Activated CD8-positive, alpha-beta T cell treated with anti-CD3 and anti-CD28 coated beads for 36 hours (primary cell): ENCODE results near the gene CMIP. TPM values are rescaled to one million over a fixed set of nuclear protein-coding genes. Genes with fewer than 3 reads are reported as not detected.

Source experiments
- ATAC-seq: fragments of 200-7000 bp; cut with Tn5 transposase; one replicate; pipeline ENCODE4 v1.10.0; 2021; ENCODE audit warnings: mild to moderate bottlenecking, moderate library complexity
- CTCF ChIA-PET: fragments of 350-600 bp; sonication (Branson Sonifier 250); formaldehyde crosslinking; loops from one replicate; lab custom pipeline; 2021; ENCODE audit warnings: antibody characterized with exemption; lab: Charles Lee
- POLR2A ChIA-PET: fragments of 350-600 bp; sonication (Branson Sonifier 250); formaldehyde crosslinking; loops from one replicate; lab custom pipeline; 2021; ENCODE audit warnings: antibody characterized with exemption; lab: Charles Lee
- DNase-seq: peaks from one replicate; pipeline ENCODE4 v3.0.0-alpha.2; 2020
- H3K27ac Mint-ChIP-seq: one replicate; pipeline ENCODE4 v1.8.0; 2021; ENCODE audit warnings: mild to moderate bottlenecking, mixed read lengths
- H3K27me3 Mint-ChIP-seq: one replicate; pipeline ENCODE4 v1.8.0; 2021; ENCODE audit warnings: mixed read lengths
- H3K36me3 Mint-ChIP-seq: one replicate; pipeline ENCODE4 v1.8.0; 2021; ENCODE audit warnings: low read depth, mixed read lengths
- H3K4me1 Mint-ChIP-seq: one replicate; pipeline ENCODE4 v1.8.0; 2021; ENCODE audit warnings: low read depth, mixed read lengths
- H3K4me3 Mint-ChIP-seq: one replicate; pipeline ENCODE4 v1.8.0; 2021; ENCODE audit warnings: mild to moderate bottlenecking, moderate library complexity, mixed read lengths
- H3K9me3 Mint-ChIP-seq: one replicate; pipeline ENCODE4 v1.8.0; 2021; ENCODE audit warnings: mixed read lengths
- intact Hi-C: fragments of 100-400 bp; cut with micrococcal nuclease; formaldehyde crosslinking; loops from one replicate; pipeline ENCODE4 v1.10.0; 2022
- total RNA-seq, 2 experiments: library from RNA; stranded (reverse); gene quantifications; one replicate each; pipeline ENCODE4 v1.2.3, GENCODE V29; 2021
- TF ChIP-seq, protein P1 (sequence below): fragments of 200-600 bp; IDR thresholded peaks from one replicate; pipeline ENCODE4 v1.8.0; 2022; ENCODE audit warnings: antibody characterized with exemption, mild to moderate bottlenecking

The CMIP gene
- total RNA-seq, 2 experiments from 2014 or later: 37.6 to 38.5 TPM

DNA sequence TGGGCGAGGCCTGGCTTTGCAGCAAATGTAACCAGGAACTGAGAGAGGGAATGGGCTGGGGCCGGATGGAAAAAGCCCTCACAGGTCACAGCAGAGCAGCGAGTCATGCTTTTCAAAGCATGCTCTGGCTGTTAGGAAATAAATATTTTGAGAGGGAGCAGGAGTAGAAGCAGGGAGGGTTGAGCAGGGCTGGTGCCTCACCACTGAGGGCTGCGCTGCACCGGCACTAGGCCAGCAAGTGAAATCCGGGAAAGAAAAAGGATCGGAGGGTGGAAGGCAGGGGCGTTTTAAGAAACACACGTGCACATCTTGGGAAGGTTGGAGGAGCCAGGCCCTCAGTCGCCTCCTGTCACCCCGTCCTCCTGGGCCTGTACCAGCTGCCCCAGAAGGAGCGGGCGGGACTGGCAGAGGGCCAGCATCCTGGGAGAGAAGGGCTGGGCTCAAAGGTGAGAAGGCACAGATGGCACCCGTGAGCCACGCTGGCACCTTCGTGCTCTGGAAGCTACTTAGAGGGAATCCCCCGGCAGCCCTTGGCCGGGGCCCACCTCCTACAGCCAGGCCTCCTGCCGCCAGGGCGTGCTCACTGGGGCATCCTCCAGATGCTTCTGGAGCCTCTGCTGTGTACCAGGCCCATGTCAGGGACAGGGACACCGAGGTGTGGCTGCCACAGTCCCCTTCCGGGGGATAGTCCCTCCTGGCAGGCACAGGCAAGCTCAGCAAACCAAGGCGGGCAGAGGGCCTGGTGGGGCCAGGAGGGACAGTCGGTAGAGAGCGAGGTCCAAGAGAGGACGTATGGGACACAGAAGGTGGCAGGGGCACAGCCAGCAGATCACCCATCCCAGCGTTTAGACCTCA is 263.0 kb downstream of the CMIP start:
- no peak for ATAC-seq
- H3K27me3 Mint-ChIP-seq: no peaks in the 10 kb centered on the region
- no peak for DNase-seq
- H3K4me3 Mint-ChIP-seq: no peak overlapping the region
- intact Hi-C loops: no loop called here
- TF ChIP-seq, protein P1, sequence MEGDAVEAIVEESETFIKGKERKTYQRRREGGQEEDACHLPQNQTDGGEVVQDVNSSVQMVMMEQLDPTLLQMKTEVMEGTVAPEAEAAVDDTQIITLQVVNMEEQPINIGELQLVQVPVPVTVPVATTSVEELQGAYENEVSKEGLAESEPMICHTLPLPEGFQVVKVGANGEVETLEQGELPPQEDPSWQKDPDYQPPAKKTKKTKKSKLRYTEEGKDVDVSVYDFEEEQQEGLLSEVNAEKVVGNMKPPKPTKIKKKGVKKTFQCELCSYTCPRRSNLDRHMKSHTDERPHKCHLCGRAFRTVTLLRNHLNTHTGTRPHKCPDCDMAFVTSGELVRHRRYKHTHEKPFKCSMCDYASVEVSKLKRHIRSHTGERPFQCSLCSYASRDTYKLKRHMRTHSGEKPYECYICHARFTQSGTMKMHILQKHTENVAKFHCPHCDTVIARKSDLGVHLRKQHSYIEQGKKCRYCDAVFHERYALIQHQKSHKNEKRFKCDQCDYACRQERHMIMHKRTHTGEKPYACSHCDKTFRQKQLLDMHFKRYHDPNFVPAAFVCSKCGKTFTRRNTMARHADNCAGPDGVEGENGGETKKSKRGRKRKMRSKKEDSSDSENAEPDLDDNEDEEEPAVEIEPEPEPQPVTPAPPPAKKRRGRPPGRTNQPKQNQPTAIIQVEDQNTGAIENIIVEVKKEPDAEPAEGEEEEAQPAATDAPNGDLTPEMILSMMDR: no peak
- H3K9me3 Mint-ChIP-seq: no peaks in the 10 kb centered on the region
- CTCF ChIA-PET: interaction anchor here (1.2 kb wide), 1 partner anchor 10 kb away, joined by 3 read pairs; no protein-coding TSS in a partner anchor
- POLR2A ChIA-PET: no interaction called here
- H3K4me1 Mint-ChIP-seq: peaks cover 2% of the 10 kb centered on the region
- H3K36me3 Mint-ChIP-seq: peaks cover 13% of the 10 kb centered on the region
- H3K27ac Mint-ChIP-seq: peak overlapping the region; percentile 40

DNA sequence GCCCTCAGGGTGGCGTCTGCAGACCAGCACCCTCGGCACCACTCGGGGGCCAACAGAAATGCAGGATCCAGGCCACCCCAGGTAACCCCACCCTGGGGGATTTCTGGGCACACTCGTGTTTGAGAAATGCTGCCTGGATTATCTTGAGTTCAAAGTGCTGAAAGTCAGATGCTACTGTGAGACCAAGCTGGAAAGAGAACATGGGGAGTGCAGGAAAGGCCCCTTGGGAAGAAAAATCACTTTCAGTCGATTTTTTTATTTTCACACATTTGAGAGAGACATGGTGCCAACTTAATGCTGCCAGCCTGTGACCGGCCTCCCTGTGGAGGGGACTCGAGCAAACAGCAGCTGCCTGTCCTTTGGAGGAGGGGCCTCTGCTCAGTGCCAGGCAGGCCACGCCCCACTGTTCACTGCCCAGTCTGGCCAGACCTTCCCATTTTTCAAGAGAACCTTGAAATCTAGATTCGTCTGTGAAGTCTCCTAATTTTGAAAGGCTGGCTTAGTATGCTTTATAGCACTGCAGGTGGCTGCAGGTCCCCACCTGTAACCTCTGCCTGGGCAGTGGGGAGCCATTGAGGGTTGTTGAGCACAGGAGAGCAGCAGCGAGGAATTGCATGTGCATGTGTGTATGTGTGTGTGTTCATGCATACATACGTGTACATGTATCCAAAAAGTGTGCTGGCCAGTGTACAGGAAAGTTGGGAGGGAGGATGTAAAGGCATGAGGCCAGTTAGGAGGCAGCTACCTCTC is 263.8 kb downstream of the CMIP start:
- CTCF ChIA-PET: no interaction called here
- no peak for ATAC-seq
- POLR2A ChIA-PET: no interaction called here
- Mint-ChIP-seq H3K27ac (no peak overlapping the region), H3K4me1 (peaks cover under 1% of the 10 kb centered on the region), H3K9me3 (no peaks in the 10 kb centered on the region), H3K27me3 (no peaks in the 10 kb centered on the region), H3K36me3 (peaks cover 11% of the 10 kb centered on the region), H3K4me3 (no peak overlapping the region)
- DNase-seq: no peak
- intact Hi-C loops: no loop called here
- TF ChIP-seq, protein P1: no peak

DNA sequence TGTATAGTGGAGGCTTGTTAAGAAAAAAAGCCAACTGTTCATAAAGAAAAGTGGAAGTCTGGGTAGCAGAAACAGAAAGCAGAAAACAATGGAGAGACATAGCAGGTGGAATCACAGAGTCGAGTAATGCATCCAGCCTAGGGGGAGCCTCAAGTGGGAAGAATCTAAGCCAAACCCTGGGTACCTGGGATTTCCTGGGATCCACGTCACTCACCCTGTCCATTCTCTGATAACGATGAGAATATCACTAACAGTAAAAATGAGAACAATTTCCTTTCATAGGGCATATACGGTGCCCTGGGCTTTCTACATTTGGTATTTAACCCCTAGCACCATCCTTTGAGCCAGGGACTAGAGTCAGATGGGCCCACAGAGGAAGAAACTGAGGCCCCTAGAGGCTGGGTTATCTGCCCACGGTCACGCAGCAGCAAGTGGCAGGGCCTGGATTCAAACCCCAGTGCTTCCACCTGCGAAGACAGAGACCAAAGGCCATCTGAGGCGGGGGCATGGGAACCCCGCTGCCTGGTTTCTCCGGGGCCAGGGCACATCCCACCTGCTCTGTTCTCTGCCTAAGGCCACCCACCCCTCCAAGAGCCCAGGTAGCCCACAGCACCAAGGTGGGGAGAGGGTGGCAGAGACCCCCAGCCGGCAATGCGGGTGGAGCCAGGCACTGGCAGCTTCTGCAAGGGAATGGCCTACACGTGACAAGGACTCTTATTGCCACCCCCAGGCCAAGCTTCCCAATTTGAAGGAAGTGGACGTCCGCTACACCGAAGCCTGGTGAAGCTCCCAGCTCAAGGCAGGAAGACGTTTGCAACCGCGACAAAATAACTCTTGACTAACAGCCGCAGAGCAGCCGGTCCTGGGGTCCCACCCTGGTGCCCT is 264.6 kb downstream of the CMIP start:
- DNase-seq (no peak), ATAC-seq (no peak)
- TF ChIP-seq, protein P1: no peak
- ChIA-PET CTCF (no interaction called here), POLR2A (no interaction called here)
- intact Hi-C loops: no loop called here
- Mint-ChIP-seq H3K9me3 (no peaks in the 10 kb centered on the region), H3K4me1 (no peaks in the 10 kb centered on the region), H3K4me3 (no peak overlapping the region), H3K27me3 (no peaks in the 10 kb centered on the region), H3K36me3 (peaks cover 11% of the 10 kb centered on the region), H3K27ac (no peak overlapping the region)

DNA sequence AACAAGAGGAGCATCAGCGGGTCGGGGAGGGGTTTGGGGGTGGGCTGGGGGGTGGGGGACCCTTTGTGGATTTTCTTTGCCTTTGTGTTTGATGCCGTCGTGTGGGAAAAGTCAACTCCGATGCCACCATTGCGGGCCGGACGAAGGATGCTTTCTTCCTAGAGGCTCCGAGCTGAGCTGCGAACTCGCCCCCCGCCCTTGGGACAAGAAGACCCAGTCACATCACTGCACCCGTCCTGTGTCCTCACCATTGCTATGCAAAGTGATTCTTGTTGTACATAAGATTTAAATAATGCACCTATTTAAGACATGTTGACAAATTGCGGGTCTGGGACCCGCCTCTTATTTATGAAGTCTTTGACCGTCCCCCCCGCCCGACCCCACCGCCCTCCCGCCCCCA is 265.4 kb downstream of the CMIP start:
- ATAC-seq (no peak), DNase-seq (no peak)
- ChIA-PET CTCF (no interaction called here), POLR2A (no interaction called here)
- no peaks in the 10 kb centered on the region for H3K27me3 Mint-ChIP-seq
- intact Hi-C loops: no loop called here
- no peaks in the 10 kb centered on the region for H3K9me3 Mint-ChIP-seq
- peaks cover 7% of the 10 kb centered on the region for H3K4me1 Mint-ChIP-seq
- TF ChIP-seq, protein P1: no peak
- peaks cover 11% of the 10 kb centered on the region for H3K36me3 Mint-ChIP-seq
- no peak overlapping the region for H3K4me3 Mint-ChIP-seq
- no peak overlapping the region for H3K27ac Mint-ChIP-seq
